ENCODE data around the gene FBN1. TPM values are rescaled to one million over a fixed set of nuclear protein-coding genes. Genes with fewer than 3 reads are reported as not detected.

The FBN1 gene
- total RNA-seq, 1 donor = 1,556 TPM

- H3K27me3 ChIP-seq (ENCODE audit: insufficient read depth, low read length) = no peaks in the 10 kb centered on the region
- no peaks in the 10 kb centered on the region for H4K20me1 ChIP-seq (ENCODE audit: insufficient read depth, low read length)
- H3K27ac ChIP-seq (ENCODE audit: low read depth, low read length) = no peak overlapping the region
- no peak for TF ChIP-seq CTCF (IDR thresholded peaks at IDR 0.05; ENCODE audit: extremely low read depth, low read depth, low read length)
- H3K36me3 ChIP-seq (ENCODE audit: insufficient read depth, low read length) = peaks cover 98% of the 10 kb centered on the region
- no peak for DNase-seq (ENCODE audit: insufficient read length, low spot score, missing footprints)
- peaks cover 7% of the 10 kb centered on the region for H3K79me2 ChIP-seq (ENCODE audit: insufficient read depth, low read length)
- H3K4me3 ChIP-seq (ENCODE audit: insufficient read depth, low read length) = no peak overlapping the region
- peaks cover 28% of the 10 kb centered on the region for H3K4me1 ChIP-seq (ENCODE audit: insufficient read depth, low read length)
- H3K9me3 ChIP-seq (ENCODE audit: low read depth, low read length) = no peaks in the 10 kb centered on the region
- H2AFZ ChIP-seq (ENCODE audit: low read length) = no peak overlapping the region
- no peak overlapping the region for H3K4me2 ChIP-seq (ENCODE audit: insufficient read depth, low read length)
Observed at GRCh38 chr15:48425051-48425450, 220.5 kb downstream of the FBN1 start.

GRCh38 chr15:48423896-48424475, 221.5 kb downstream of the FBN1 start:
- H3K27me3 ChIP-seq (ENCODE audit: insufficient read depth, low read length) = no peaks in the 10 kb centered on the region
- H3K27ac ChIP-seq (ENCODE audit: low read depth, low read length) = peak overlapping the region; percentile 1
- TF ChIP-seq CTCF (IDR thresholded peaks at IDR 0.05; ENCODE audit: extremely low read depth, low read depth, low read length) = no peak
- peaks cover 98% of the 10 kb centered on the region for H3K36me3 ChIP-seq (ENCODE audit: insufficient read depth, low read length)
- H3K4me3 ChIP-seq (ENCODE audit: insufficient read depth, low read length) = no peak overlapping the region
- no peaks in the 10 kb centered on the region for H3K9me3 ChIP-seq (ENCODE audit: low read depth, low read length)
- no peak for DNase-seq (ENCODE audit: insufficient read length, low spot score, missing footprints)
- no peak overlapping the region for H3K4me2 ChIP-seq (ENCODE audit: insufficient read depth, low read length)
- no peak overlapping the region for H2AFZ ChIP-seq (ENCODE audit: low read length)
- peaks cover 6% of the 10 kb centered on the region for H3K79me2 ChIP-seq (ENCODE audit: insufficient read depth, low read length)
- H3K4me1 ChIP-seq (ENCODE audit: insufficient read depth, low read length) = peaks cover 27% of the 10 kb centered on the region
- no peaks in the 10 kb centered on the region for H4K20me1 ChIP-seq (ENCODE audit: insufficient read depth, low read length)

GRCh38 chr15:48423342-48423741, 222.2 kb downstream of the FBN1 start:
- H3K4me3 ChIP-seq (ENCODE audit: insufficient read depth, low read length) = no peak overlapping the region
- TF ChIP-seq CTCF (IDR thresholded peaks at IDR 0.05; ENCODE audit: extremely low read depth, low read depth, low read length) = no peak
- peaks cover 99% of the 10 kb centered on the region for H3K36me3 ChIP-seq (ENCODE audit: insufficient read depth, low read length)
- no peak overlapping the region for H3K27ac ChIP-seq (ENCODE audit: low read depth, low read length)
- no peak overlapping the region for H2AFZ ChIP-seq (ENCODE audit: low read length)
- H3K79me2 ChIP-seq (ENCODE audit: insufficient read depth, low read length) = peaks cover 6% of the 10 kb centered on the region
- no peaks in the 10 kb centered on the region for H3K27me3 ChIP-seq (ENCODE audit: insufficient read depth, low read length)
- no peak overlapping the region for H3K4me2 ChIP-seq (ENCODE audit: insufficient read depth, low read length)
- H3K9me3 ChIP-seq (ENCODE audit: low read depth, low read length) = no peaks in the 10 kb centered on the region
- H4K20me1 ChIP-seq (ENCODE audit: insufficient read depth, low read length) = no peaks in the 10 kb centered on the region
- no peak for DNase-seq (ENCODE audit: insufficient read length, low spot score, missing footprints)
- peaks cover 21% of the 10 kb centered on the region for H3K4me1 ChIP-seq (ENCODE audit: insufficient read depth, low read length)

GRCh38 chr15:48422401-48422800, 223.1 kb downstream of the FBN1 start:
- no peaks in the 10 kb centered on the region for H3K9me3 ChIP-seq (ENCODE audit: low read depth, low read length)
- peaks cover 11% of the 10 kb centered on the region for H3K4me1 ChIP-seq (ENCODE audit: insufficient read depth, low read length)
- H3K27me3 ChIP-seq (ENCODE audit: insufficient read depth, low read length) = no peaks in the 10 kb centered on the region
- no peak overlapping the region for H2AFZ ChIP-seq (ENCODE audit: low read length)
- peaks cover 6% of the 10 kb centered on the region for H3K79me2 ChIP-seq (ENCODE audit: insufficient read depth, low read length)
- peaks cover 99% of the 10 kb centered on the region for H3K36me3 ChIP-seq (ENCODE audit: insufficient read depth, low read length)
- H3K4me3 ChIP-seq (ENCODE audit: insufficient read depth, low read length) = no peak overlapping the region
- no peaks in the 10 kb centered on the region for H4K20me1 ChIP-seq (ENCODE audit: insufficient read depth, low read length)
- TF ChIP-seq CTCF (IDR thresholded peaks at IDR 0.05; ENCODE audit: extremely low read depth, low read depth, low read length) = no peak
- no peak for DNase-seq (ENCODE audit: insufficient read length, low spot score, missing footprints)
- H3K27ac ChIP-seq (ENCODE audit: low read depth, low read length) = no peak overlapping the region
- H3K4me2 ChIP-seq (ENCODE audit: insufficient read depth, low read length) = no peak overlapping the region
